HepG2 (cell line): ENCODE measurements around the gene LCLAT1. TPM values are rescaled to one million over a fixed set of nuclear protein-coding genes. Genes with fewer than 3 reads are reported as not detected.

Experiments
- FOXP1 ChIP-seq, 2 experiments: fragments of 450-650 bp in 1 of 2; IDR thresholded peaks; 2 replicates each; pipeline ENCODE4 v1.6.1; 2017 to 2018; ENCODE audit warnings: antibody characterized with exemption in 1 of 2
- GABPB1 ChIP-seq: IDR thresholded peaks from 2 replicates; pipeline ENCODE4 v1.6.1; 2016; ENCODE audit warnings: mild to moderate bottlenecking, missing genetic modification reagents, moderate library complexity, missing compliant biosample characterization
- HOXA9 ChIP-seq: sonication (generic); formaldehyde crosslinking; IDR thresholded peaks from 2 replicates; pipeline ENCODE4 v1.8.1; 2022; ENCODE audit warnings: missing genetic modification reagents, mild to moderate bottlenecking, moderate library complexity, borderline replicate concordance
- MIXL1 ChIP-seq: IDR thresholded peaks from 2 replicates; pipeline ENCODE4 v1.6.1; 2016
- NFE2L2 ChIP-seq: fragments of 150-350 bp; IDR thresholded peaks from 2 replicates; pipeline ENCODE4 v1.6.1; 2014; ENCODE audit warnings: low read length
- PPARG ChIP-seq: conservative IDR thresholded peaks from 2 replicates; pipeline ENCODE4 v1.6.1; 2016; ENCODE audit warnings: missing biosample characterization, missing genetic modification reagents
- REPIN1 ChIP-seq: sonication (generic); formaldehyde crosslinking; IDR thresholded peaks from 2 replicates; pipeline ENCODE4 v1.8.0; 2022; ENCODE audit warnings: missing genetic modification reagents, low read depth, mild to moderate bottlenecking, borderline replicate concordance
- SMYD3 ChIP-seq: sonication (generic); formaldehyde crosslinking; IDR thresholded peaks from 2 replicates; pipeline ENCODE4 v1.8.1; 2023; ENCODE audit warnings: mild to moderate bottlenecking, missing genetic modification reagents
- ZFP62 ChIP-seq: sonication (generic); formaldehyde crosslinking; IDR thresholded peaks from 2 replicates; pipeline ENCODE4 v1.4.0; 2020; ENCODE audit warnings: missing genetic modification reagents
- ZFP90 ChIP-seq: sonication (generic); formaldehyde crosslinking; IDR thresholded peaks from 2 replicates; pipeline ENCODE4 v1.8.0; 2022; ENCODE audit warnings: missing genetic modification reagents, mild to moderate bottlenecking, inconsistent platforms, borderline replicate concordance
- ZNF703 ChIP-seq: sonication (generic); formaldehyde crosslinking; IDR thresholded peaks from 2 replicates; pipeline ENCODE4 v1.5.1; 2020; ENCODE audit warnings: missing genetic modification reagents, mild to moderate bottlenecking, moderate library complexity, borderline replicate concordance
- polyA plus RNA-seq, 8 experiments: library from polyadenylated mRNA; depleted of rRNA in 3 of 8; stranded (reverse) in 7 of 8; unstranded in 1 of 8; fragments of >200 nt; fragmentation: Illumina TruSeq in 4 of 8; extraction: Trizol in 4 of 8; gene quantifications; 2 replicates each; pipeline versions ENCODE4 v1.2.1 to v1.2.3, GENCODE V29; 2011 to 2016; ENCODE audit warnings: low read depth in 4 of 8, missing spikeins in 1 of 8, mixed read lengths in 1 of 8; ENCODE audit not compliant: insufficient read depth in 1 of 8
- total RNA-seq, 5 experiments: library from RNA; depleted of rRNA; stranded (reverse); fragments of >200 nt; fragmentation: Illumina TruSeq; extraction: Trizol; gene quantifications; 2 replicates each; pipeline ENCODE4 v1.2.3, GENCODE V29; 2016; ENCODE audit warnings: low read depth in 1 of 5
- TF ChIP-seq, protein P1 (sequence below): sonication (generic); formaldehyde crosslinking; IDR thresholded peaks from 2 replicates; pipeline ENCODE4 v1.5.0; 2020; ENCODE audit warnings: mild to moderate bottlenecking, missing genetic modification reagents, borderline replicate concordance
- TF ChIP-seq, protein P2 (sequence below): sonication (generic); formaldehyde crosslinking; IDR thresholded peaks from one replicate; pipeline ENCODE4 v1.5.1; 2020; ENCODE audit warnings: mild to moderate bottlenecking, missing genetic modification reagents; ENCODE audit errors: not compliant biosample characterization

LCLAT1 gene
- total and polyA plus RNA-seq, 2 of the 13 experiments (the other 11 are each of a cell fraction or from before 2014, with no cell fraction given): 18.0 to 28.0 TPM

DNA sequence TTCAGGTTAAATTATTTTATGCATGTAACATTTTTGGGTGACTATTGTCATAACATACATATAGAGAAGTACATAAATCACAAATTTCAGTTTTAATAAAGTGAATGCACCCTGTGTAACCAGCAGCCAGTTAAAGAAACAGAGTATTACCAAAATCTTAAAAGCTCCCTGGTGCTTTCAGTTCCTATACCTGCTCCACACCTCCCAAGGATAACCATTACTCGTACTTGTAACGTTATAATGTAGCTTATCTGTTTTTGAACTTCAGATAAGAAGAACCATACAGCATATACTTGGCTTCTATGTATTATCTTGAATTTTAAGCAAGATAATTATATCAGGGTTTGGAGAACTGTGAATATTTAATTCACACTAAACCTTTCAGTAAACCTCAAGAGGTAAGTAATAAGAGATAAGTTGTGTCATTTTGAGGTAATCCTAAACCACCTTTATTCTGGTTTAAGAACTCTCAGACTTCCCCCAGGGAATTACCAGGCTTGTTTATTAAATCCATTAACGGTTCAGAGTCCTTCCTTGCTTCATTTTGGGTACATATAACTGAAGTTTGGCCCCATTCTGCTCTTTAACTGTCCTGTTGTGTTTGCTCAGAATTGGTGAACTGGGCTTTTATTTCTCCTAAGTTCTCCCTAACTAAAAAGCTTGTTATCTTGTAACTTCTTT, 58.6 kb downstream of the LCLAT1 start (continued):
- TF ChIP-seq, protein P1, sequence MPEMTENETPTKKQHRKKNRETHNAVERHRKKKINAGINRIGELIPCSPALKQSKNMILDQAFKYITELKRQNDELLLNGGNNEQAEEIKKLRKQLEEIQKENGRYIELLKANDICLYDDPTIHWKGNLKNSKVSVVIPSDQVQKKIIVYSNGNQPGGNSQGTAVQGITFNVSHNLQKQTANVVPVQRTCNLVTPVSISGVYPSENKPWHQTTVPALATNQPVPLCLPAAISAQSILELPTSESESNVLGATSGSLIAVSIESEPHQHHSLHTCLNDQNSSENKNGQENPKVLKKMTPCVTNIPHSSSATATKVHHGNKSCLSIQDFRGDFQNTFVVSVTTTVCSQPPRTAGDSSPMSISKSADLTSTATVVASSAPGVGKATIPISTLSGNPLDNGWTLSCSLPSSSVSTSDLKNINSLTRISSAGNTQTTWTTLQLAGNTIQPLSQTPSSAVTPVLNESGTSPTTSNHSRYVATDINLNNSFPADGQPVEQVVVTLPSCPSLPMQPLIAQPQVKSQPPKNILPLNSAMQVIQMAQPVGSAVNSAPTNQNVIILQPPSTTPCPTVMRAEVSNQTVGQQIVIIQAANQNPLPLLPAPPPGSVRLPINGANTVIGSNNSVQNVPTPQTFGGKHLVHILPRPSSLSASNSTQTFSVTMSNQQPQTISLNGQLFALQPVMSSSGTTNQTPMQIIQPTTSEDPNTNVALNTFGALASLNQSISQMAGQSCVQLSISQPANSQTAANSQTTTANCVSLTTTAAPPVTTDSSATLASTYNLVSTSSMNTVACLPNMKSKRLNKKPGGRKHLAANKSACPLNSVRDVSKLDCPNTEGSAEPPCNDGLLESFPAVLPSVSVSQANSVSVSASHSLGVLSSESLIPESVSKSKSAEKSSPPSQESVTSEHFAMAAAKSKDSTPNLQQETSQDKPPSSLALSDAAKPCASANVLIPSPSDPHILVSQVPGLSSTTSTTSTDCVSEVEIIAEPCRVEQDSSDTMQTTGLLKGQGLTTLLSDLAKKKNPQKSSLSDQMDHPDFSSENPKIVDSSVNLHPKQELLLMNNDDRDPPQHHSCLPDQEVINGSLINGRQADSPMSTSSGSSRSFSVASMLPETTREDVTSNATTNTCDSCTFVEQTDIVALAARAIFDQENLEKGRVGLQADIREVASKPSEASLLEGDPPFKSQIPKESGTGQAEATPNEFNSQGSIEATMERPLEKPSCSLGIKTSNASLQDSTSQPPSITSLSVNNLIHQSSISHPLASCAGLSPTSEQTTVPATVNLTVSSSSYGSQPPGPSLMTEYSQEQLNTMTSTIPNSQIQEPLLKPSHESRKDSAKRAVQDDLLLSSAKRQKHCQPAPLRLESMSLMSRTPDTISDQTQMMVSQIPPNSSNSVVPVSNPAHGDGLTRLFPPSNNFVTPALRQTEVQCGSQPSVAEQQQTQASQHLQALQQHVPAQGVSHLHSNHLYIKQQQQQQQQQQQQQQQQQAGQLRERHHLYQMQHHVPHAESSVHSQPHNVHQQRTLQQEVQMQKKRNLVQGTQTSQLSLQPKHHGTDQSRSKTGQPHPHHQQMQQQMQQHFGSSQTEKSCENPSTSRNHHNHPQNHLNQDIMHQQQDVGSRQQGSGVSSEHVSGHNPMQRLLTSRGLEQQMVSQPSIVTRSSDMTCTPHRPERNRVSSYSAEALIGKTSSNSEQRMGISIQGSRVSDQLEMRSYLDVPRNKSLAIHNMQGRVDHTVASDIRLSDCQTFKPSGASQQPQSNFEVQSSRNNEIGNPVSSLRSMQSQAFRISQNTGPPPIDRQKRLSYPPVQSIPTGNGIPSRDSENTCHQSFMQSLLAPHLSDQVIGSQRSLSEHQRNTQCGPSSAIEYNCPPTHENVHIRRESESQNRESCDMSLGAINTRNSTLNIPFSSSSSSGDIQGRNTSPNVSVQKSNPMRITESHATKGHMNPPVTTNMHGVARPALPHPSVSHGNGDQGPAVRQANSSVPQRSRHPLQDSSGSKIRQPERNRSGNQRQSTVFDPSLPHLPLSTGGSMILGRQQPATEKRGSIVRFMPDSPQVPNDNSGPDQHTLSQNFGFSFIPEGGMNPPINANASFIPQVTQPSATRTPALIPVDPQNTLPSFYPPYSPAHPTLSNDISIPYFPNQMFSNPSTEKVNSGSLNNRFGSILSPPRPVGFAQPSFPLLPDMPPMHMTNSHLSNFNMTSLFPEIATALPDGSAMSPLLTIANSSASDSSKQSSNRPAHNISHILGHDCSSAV (CRISPR knock-in tag): no peak
- TF ChIP-seq ZFP90 (no peak), PPARG (CRISPR knock-in tag) (peak; percentile 42; the same call in 1 of the 2 replicates), ZNF703 (CRISPR knock-in tag) (no peak), MIXL1 (CRISPR knock-in tag) (peak; percentile 85), ZFP62 (no peak), NFE2L2 (no peak), GABPB1 (CRISPR knock-in tag) (no peak), SMYD3 (CRISPR knock-in tag) (peak; percentile 70; the same call in 1 of the 2 replicates), HOXA9 (no peak), REPIN1 (no peak), FOXP1 (IDR thresholded peaks at IDR 0.05) (no peak), FOXP1 (CRISPR knock-in tag; IDR thresholded peaks at IDR 0.05) (peak; percentile 60; the same call in 1 of the 2 replicates)
- TF ChIP-seq, protein P2, sequence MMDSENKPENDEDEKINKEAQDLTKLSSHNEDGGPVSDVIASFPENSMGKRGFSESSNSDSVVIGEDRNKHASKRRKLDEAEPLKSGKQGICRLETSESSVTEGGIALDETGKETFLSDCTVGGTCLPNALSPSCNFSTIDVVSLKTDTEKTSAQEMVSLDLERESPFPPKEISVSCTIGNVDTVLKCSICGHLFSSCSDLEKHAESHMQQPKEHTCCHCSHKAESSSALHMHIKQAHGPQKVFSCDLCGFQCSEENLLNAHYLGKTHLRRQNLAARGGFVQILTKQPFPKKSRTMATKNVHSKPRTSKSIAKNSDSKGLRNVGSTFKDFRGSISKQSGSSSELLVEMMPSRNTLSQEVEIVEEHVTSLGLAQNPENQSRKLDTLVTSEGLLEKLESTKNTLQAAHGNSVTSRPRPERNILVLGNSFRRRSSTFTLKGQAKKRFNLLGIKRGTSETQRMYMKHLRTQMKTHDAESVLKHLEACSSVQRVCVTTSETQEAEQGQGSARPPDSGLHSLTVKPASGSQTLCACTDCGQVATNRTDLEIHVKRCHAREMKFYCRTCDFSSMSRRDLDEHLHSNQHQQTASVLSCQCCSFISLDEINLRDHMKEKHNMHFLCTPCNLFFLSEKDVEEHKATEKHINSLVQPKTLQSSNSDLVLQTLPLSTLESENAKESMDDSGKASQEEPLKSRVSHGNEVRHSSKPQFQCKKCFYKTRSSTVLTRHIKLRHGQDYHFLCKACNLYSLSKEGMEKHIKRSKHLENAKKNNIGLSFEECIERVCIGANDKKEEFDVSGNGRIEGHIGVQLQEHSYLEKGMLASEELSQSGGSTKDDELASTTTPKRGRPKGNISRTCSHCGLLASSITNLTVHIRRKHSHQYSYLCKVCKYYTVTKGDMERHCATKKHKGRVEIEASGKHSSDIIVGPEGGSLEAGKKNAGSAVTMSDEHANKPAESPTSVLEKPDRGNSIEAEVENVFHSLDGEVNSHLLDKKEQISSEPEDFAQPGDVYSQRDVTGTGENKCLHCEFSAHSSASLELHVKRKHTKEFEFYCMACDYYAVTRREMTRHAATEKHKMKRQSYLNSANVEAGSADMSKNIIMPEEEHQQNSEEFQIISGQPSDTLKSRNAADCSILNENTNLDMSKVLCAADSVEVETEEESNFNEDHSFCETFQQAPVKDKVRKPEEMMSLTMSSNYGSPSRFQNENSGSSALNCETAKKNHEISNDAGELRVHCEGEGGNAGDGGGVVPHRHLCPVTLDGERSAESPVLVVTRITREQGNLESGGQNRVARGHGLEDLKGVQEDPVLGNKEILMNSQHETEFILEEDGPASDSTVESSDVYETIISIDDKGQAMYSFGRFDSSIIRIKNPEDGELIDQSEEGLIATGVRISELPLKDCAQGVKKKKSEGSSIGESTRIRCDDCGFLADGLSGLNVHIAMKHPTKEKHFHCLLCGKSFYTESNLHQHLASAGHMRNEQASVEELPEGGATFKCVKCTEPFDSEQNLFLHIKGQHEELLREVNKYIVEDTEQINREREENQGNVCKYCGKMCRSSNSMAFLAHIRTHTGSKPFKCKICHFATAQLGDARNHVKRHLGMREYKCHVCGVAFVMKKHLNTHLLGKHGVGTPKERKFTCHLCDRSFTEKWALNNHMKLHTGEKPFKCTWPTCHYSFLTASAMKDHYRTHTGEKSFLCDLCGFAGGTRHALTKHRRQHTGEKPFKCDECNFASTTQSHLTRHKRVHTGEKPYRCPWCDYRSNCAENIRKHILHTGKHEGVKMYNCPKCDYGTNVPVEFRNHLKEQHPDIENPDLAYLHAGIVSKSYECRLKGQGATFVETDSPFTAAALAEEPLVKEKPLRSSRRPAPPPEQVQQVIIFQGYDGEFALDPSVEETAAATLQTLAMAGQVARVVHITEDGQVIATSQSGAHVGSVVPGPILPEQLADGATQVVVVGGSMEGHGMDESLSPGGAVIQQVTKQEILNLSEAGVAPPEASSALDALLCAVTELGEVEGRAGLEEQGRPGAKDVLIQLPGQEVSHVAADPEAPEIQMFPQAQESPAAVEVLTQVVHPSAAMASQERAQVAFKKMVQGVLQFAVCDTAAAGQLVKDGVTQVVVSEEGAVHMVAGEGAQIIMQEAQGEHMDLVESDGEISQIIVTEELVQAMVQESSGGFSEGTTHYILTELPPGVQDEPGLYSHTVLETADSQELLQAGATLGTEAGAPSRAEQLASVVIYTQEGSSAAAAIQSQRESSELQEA: no peak
